IPS DF 19.7 (cell line): ENCODE measurements around the gene SNX19.

Source experiments
- DNase-seq: peaks from one replicate; pipeline ENCODE4 v3.0.0-alpha.2; 2013; ENCODE audit warnings: low read depth, low spot score

Gene SNX19

DNA sequence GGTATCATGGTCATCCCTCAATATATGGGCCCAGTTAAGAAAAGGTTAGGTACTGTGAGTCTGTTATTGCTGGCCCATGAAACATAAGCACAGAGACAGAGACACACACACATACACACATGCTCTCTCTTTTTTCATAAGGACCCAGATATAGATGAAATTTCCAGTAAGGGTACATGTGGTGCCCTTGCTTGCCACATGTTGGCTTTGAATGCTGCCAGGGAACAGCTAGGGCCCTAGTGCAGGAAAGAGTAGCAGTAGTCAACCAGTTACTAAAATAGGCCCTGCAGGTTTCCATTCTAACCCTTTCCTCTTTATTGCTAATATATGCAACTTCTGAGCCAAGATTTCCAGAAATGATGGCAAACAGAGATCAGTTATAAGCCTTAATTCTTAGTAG is 9.1 kb downstream of the SNX19 start:
- no peak for DNase-seq

DNA sequence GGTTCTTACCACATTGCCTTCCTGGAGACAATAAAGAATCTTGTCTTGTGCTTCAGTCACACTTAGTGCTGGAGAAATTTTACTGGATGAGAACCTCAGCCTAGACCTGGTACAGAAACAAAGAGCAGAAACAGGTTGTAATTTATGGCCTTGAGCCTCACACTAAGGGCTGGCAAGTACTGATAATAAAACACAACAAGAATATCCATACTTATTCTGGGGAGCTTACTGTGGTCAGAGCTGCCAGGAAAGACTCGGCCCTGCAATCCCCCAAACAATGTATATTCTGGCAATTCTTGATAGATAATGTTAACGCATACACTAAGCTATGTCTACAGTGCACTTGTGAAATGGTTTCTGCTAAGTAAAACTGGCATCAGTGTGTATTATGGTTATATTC is 9.7 kb downstream of the SNX19 start:
- no peak for DNase-seq

DNA sequence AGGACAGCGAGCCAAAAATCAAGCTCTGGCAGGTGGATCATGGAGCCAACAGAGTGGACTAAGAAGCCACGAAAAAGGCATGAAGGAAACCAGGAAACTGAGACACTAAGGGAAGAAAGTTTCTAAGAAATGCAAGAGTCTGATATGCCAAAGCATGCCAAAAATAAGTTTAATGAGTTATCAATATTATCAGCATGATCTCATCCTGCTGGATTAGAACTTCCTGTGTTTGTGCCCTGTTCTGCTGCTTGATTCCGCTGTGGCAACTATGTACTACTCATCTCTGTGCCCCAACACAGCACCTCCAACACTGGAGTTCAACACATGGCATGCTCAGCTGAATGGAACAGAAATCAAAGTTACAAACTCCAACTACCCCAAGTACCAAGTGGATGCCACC is 10.8 kb downstream of the SNX19 start:
- DNase-seq, result no peak

DNA sequence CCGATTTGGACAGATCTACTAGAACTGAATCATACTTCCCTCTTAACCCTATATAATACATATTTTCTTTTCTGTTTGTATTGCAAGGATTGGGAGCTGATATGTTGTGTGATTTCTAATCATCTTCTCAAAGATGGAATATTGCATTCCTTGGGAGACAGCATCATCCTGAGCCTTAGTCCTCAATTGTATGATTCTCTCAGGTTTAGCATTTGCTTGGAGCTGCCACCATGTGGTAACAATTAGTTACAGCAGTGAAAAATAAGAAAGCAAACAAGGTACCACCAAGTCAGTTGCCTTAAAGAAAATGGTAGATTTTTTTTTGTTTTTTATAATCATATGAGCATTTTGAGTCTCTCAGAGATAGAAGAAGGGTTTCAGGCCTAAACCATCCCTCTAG is 11.9 kb downstream of the SNX19 start:
- no peak for DNase-seq

DNA sequence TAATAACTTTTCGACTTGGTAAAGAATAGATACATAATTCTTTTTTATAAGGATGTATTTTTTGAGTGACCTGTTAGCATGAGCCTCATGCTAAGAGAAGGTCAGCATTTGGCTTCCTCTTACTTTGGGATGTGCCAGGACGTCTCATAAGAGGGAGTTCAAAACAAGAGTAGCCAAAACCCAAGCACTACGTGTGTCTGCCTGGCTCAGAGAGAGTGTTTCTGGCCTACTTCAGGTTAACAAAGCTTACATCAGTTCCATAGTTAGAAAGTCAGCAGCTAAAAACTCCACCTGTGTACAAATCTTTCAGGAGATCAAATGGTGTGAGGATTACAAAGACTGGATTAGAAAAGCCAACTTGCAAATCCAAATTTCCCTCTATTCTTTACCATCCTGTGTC is 13.9 kb downstream of the SNX19 start:
- DNase-seq, result no peak

DNA sequence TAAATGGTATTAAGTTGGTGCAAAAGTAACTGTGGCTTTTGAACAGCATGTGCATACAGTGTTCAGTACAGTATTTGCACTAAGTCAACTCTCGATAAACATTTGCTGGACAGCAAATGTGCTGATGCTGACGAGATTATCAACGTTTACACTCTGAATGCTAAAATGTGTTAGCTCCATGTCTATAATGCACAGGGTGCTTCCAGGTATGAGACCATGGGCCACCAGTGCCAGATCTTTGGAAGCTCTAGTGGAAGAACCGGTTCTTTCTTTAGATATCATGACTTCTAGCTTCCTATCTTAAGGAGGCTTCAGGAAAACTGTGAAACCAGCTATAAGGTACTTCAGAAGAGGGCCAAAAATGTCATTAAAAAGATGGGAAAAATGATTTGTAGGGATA is 17.2 kb downstream of the SNX19 start:
- DNase-seq, result no peak

DNA sequence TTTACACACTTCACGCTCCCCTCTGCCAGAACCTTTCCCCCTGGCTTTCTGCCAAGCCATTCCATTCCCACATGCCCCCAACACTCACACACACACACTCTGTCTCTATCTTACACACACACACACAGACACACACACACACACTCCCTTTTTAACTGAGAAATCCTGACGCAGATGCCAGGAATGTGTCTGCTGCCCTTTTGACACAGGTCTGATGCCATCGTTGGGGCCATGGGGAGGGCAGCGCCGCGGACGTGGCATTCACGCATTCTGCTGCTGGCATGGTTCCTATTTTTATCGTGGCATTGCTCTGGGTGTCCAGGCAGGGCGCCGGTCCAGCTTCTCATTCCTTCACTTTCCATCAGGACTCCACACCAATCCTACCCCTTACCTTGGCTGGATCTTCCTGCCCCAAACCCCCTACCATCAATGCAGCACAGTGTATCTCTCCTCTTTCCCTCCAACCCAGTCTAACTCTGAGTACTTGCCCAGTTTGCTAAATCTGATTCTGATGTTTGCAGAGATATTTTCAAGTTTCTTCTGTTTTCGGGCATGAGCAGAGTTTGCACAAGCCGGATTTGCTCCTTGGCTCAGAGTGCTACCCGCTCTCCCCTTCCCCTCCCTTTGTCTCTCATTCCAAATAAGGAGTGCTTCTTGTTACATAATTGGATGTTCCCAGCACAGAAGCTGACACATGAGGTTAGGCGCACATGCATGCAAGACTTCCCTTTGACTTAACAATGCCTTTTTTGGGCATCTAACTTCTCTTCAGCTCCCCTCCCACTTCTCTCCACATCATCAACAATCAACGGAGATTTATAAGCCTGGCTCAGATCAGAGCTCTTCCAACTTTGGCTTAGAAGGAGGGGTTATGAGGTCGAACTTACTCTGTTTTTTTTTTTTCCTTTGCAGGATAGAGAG is 18.8 kb downstream of the SNX19 start:
- DNase-seq, result no peak

DNA sequence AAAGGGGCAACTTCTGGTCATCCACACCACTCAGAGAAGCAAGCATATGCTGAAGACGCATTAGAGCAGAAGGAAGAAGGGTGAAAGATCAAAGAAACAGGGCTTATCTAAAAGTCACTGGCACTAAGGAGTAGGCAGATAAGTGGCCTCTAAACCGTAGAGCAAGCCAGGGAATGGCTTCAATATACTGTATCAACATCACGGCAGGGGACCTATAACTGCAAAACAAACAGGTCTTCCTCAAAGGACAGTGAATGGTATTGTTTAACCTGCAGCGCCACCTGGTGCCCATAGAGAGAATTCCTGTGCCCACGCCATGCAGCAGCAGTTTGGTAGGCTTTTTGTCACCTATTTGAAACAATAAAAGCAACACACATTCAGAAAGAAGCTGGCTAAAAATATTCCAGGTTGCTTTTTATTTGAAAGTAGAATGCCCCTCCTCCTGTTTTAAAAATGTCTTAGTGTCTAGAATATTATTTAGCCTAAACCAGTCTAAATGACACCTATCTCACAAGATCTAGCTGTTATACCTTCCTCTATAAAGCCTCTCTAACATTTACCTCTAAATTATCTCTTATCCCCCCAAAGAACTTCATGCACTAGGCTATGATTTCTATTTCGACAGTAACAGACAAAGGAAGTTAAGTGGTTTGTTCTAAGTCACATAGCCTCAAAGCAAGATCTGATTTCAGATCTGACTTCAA is 21.8 kb downstream of the SNX19 start:
- peak; percentile 54 for DNase-seq

DNA sequence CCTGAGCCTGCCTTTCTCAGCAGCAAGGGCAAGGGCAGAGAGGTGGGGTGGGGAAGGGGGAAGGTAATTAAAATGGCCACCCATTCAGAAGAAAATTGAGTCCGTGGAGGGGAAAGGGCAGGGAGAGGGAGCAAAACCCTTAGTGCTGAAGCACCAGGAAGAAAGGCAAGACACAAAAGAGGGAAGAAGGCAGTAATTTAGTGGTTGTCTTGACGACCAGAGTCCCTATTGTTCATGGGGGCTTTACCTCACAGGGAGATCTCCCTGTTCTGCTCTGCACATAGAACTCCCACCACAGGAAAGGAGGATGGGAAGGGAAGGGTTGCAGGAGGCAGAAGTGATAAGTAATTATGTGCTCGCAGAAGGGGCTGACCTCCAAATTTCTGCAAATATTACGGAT is 23.4 kb downstream of the SNX19 start:
- peak; percentile 20 for DNase-seq

DNA sequence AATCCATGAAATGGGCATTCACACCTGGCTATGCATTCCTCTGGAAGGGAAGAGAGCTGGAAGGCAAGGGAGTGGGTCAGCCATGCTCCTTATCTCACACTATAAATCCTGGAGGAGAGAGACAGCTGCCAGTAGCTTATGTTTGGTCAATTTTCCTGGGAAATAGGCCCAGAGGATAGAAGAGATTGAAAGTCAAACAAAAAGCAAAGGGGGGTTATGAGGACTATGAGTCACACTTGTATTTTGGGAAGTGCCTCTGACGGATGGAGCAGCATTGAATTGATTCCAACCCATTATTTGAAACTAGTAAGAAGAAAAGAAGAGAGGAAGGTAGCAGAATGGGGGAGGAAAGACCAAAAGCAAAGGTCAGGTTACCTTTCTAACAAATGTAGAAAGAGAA is 25.0 kb downstream of the SNX19 start:
- DNase-seq, result no peak

DNA sequence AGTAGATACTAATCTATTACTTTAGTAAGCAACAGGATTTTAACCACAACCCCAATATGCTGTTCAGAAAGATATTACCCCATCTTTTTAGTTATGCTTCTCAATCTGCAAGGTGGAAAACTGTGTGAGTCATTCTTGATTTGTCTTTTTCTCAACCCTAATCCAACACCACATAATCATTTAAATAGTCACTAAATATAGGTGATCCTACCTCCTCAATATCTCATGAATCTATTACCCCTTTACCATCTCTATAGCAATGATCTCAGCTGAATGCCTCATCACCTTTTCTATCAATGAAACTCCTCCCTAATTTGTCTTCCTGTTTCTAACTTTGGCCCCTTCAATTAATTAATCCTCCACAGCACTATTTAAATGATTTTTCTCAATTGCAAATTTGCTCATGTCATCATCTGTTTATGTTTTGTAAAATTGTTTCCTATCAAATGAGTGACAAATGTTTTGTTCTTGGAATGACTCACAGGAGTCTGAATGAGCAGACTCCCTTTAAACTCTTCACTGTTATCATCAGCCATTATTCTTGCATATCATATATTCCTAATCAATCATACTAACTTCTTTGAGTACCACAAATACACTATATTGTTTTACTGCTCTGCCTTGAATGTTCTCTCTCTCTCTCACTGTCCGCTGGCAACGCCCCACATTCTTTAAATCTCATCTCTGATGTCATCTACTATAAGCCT is 26.1 kb downstream of the SNX19 start:
- DNase-seq, result no peak

DNA sequence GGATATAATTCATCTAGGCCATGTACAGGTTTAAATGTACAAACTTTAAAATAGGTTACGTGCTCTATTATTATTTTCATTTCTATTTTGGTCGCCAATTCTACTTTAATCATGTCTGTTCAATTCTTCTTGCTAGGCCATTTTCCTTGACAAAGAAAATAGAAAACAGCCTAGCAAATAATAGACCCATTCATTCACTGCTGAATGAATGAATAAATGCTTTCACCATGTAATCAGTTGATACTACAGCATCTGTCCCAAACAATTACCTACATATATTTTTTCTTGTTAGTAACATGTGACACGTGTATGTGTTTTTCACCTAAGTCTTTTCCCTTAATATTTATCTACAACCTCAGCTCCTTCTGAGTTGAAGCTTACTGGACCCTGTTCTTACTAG is 27.5 kb downstream of the SNX19 start:
- DNase-seq, result no peak

DNA sequence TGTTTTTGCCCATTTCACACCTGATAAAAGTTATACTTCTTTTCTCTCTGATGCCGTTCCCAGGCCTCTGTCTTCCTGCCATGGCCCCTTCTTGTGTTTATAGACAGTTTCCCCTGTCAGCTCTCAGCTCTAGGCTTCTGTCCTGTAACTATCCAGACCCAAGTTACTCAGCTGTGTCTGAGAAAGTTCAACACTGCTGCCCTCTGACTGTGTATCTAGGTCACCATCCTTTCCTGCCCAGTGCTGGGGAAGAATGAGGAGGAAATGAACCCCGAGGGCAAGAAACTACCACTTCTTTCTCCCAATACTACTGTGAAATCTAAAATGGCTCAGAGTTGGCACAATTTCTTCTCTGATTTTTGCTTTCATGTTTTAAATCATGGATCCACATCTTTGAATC is 29.6 kb downstream of the SNX19 start:
- DNase-seq, result no peak

DNA sequence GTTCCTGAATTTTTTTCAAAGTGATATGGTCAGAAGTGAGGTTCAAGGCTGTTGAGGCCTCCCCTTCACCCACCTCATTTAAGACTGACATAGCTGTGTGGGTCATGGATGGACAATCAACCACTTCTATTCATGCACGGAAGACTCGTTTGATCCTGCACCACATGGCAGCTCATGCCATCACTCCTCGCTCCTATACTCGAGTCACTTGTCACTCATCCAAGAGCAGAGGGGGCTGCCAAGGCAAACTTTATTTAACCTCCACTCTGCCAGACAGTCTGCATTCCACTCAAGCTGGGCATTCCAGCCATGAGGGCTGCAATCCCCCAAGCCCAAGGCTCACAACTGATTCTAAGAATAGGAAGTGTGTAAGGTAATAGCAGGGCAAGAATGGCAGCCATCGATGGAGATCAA is 34.1 kb downstream of the SNX19 start:
- DNase-seq, result no peak

DNA sequence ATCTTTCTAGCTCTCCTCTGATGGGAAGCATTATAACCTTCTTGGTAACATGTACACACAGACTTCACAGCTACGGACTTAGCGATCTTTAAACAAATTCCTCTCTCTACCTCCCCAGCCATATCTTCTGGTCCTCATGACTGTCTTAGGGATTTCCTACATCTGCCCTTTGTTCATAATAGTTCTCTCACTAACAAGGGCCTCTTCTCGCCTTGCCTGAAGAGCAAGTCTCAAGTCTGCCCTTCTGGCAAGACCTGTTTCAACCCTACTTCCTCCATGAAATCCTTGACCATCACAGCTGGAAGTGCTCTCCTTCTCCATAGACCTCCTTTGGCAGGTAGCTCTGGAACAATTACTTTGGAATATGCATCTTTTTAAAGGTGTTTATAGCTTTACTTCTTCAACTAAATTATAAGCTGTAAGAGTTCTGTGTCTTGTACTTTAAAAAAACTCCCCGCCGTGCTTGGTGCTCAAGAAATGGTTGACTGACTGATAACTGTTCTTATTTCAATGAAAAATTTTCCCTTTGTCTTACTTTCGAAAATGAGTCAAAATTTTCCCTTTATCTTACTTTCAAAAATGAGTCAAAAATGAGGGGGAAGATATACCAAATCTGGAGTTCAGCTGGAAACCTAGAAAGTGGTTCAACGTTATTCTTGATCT is 34.7 kb downstream of the SNX19 start:
- DNase-seq, result no peak

DNA sequence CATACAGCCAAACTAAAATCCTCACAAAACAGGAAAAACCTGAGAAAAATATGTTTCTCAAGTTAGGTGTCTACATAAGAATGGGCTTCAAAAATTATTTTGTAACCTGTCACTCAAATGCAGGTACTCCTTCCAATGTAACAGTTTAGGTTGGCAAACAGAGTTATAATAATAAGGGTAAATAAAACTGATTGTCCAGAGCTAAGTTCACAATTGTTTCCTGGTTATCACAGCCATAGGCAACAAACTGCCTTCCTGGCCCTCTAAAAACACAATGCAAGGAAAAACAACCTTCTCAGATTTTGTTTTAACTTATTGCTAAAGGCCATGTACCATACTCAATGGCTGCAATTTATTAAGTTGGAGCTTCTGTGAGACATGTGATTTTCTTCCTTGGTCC is 36.4 kb downstream of the SNX19 start:
- no peak for DNase-seq

DNA sequence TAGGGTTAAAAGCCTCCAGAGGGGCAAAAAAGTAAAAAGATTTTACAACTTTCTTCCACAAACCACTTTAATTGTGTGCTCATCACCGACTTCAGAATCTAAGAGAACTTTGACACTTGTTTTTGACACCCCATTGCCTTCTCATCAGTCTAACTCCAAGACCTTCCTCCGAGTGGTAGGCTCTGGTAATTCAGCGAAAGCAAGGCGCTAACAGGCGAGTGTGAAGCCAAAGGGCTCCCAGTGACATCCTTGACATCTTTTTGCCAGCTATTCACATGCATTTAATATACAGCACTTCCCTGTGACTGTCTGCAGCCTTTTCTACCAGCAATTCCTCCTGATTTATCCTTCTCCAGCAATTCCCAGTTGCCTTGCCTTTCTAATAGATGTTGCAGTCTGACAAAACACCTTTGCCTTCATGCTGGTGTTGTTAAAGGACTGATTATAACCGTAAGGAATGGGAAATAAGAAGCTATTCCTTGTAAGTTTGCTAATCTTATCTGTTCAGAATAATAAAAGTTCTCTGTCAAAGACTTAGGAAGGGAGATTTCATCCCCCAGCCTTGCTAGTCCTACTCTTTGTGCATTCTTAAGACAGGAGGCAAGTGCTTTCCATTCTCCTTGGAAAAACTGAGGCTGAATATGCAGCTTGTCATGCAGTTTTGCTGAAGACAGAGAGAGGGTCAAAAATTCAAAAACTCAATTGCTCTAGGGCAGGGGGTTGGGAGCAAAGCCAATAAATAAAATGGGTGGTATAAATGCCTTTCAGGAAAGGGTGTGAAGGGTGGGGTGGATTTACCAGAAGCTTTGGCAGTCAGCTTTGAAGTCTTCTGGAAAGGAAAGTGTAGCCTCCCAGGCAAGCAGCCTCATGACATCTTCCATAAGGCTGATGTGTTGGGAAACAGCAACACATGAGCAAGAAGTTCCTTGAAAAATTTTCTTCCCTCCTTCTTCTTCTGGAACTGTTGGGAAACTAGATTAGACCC is 39.1 kb downstream of the SNX19 start:
- no peak for DNase-seq

DNA sequence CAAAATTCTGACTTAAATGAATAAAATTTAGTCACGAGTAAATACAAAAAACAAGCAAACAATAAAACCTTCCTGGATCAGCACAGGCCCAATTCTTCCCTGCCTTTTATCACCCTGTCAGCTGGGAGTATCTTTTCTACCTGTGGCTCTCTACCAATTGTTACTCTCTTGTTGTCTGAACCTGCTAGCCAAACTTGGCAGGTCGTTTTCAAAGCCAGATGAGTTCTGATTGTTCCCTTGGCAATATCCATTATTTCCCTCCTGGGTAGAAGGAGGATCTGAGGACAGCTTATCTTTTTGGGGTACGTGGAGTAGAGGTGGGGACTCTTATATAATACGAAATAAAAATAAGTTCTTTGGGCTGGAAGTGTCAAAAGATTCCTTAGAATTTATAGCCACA is 40.2 kb downstream of the SNX19 start:
- no peak for DNase-seq

DNA sequence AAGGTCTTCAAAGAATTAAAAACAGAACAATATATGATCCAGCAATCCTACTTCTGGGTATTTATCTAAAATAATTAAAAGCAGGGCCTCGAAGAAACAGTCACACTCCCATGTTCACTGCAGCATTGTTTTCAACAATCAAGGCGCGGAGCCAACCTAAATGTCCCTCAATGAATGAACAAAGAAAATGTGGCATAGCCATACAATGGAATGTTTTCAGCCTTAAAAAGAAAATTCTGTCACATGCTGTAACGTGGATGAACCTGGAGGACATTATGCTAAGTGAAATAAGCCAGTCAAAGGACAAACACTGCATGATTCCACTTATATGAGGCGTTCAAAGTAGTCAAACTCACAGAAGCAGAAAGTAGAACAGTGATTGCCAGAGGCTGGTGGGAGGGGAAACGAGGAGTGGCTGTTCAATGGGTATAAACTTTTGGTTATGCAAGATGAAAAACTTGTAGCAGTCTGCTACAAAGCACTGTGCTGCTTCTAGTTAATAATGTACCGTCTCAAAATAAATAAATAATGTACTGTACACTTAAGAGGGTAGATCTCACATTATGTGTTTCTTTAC is 41.2 kb downstream of the SNX19 start:
- no peak for DNase-seq

DNA sequence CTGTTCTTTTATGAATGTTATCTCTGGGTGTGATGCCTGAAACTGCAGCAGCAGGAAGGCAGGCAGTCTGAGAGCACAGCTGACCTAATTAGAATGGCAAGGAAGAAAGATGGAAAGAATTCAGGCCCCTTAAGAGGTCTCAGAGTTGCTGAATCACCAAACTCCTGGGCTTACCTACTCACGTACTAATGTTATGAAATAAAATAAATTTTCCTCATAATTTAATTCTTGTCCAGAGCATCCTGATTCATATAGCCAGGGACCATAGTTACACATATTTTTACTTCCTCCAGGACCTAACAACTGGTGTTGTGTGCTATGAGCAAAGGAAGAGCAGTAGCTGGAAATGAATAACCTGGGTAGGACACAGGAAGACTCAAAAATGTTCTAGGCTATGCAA is 41.9 kb downstream of the SNX19 start:
- DNase-seq, result no peak
